Chondrocyte (in vitro differentiated cells): ENCODE measurements around the gene CYP2A7. TPM values are rescaled to one million over a fixed set of nuclear protein-coding genes. Genes with fewer than 3 reads are reported as not detected.
"Not testable (repeated sequence)": the region's sequence is repeated elsewhere in the genome, so short reads cannot be mapped to it uniquely, and the experiment has no call there.

Experiments used
- DNase-seq: peaks from one replicate; pipeline ENCODE4 v3.0.0; 2021; ENCODE audit warnings: mixed read lengths, low spot score
- H3K27ac Mint-ChIP-seq: one replicate; pipeline ENCODE4 v1.8.0; 2021; ENCODE audit warnings: mild to moderate bottlenecking, moderate library complexity, mixed read lengths; ENCODE audit not compliant: unreplicated experiment
- H3K27me3 Mint-ChIP-seq: 2 replicates; pipeline ENCODE4 v1.8.0; 2021; ENCODE audit warnings: low read depth, mixed read lengths
- H3K36me3 Mint-ChIP-seq: 2 replicates; pipeline ENCODE4 v1.8.0; 2021; ENCODE audit warnings: low read depth, mixed read lengths
- H3K4me1 Mint-ChIP-seq: 2 replicates; pipeline ENCODE4 v1.8.0; 2021; ENCODE audit warnings: low read depth, mild to moderate bottlenecking, mixed read lengths
- H3K4me3 Mint-ChIP-seq: one replicate; pipeline ENCODE4 v1.8.0; 2021; ENCODE audit warnings: mild to moderate bottlenecking, moderate library complexity, mixed read lengths; ENCODE audit not compliant: unreplicated experiment
- H3K9me3 Mint-ChIP-seq: 2 replicates; pipeline ENCODE4 v1.8.0; 2021; ENCODE audit warnings: low read depth, mixed read lengths
- CTCF ChIP-seq: fragments of 200-600 bp; sonication (generic); IDR thresholded peaks from 2 replicates; pipeline ENCODE4 v1.5.0; 2021; ENCODE audit warnings: antibody characterized with exemption, mild to moderate bottlenecking, moderate library complexity
- total RNA-seq: library from RNA; stranded (reverse); gene quantifications from 3 replicates; pipeline ENCODE4 v1.2.1, GENCODE V29; 2021

CYP2A7 gene
- total RNA-seq, 1 donor from 2014 or later, result not detected

- no peak for TF ChIP-seq CTCF
- Mint-ChIP-seq H3K36me3 (peaks cover 3% of the 10 kb centered on the region), H3K9me3 (peaks cover 20% of the 10 kb centered on the region), H3K4me1 (no peaks in the 10 kb centered on the region), H3K27ac (no peak overlapping the region), H3K27me3 (peaks cover 4% of the 10 kb centered on the region), H3K4me3 (no peak overlapping the region)
- DNase-seq, result no peak
These were observed 39.2 kb upstream of the CYP2A7 start for GRCh38 chr19:40921005-40921897.

GRCh38 chr19:40920300-40921004, 38.4 kb upstream of the CYP2A7 start:
- DNase-seq, result no peak
- no peaks in the 10 kb centered on the region for H3K4me1 Mint-ChIP-seq

DNA sequence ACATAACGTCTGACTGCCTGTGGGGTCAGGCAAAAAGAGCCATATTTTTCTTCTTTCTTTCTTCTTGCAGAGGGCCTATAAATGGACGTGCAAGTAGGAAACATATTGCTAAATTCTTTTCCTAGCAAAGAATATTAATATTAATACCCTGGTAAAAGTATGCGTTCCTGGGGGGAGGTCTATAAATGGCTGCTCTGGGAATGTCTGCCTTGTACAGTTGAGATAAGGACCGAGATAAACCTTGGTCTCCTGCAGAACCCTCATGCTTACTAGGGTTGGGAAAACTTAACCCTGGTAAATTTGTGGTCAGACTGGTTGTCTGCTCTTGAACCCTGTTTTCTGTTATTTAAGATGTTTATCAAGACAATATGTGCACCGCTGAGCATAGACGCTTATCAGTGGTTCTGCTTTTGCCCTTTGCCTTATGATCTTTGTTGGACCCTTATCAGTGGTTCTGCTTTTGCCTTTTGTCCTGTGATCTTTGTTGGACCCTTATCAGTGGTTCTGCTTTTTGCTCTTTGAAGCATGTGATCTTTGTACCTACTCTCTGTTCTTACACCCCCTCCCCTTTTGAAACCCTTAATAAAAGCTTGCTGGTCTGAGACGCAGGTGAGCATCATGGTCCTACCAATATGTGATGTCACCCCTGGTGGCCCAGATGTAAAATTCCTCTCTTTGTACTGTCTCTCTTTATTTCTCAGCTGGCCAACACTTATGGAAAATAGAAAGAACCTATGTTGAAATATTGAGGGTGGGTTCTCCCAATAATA, 37.7 kb upstream of the CYP2A7 start:
- peaks cover 26% of the 10 kb centered on the region for H3K9me3 Mint-ChIP-seq
- H3K27me3 Mint-ChIP-seq, result not testable (repeated sequence)

More at GRCh38 chr19:40920300-40921004, 38.4 kb upstream of the CYP2A7 start:
- Mint-ChIP-seq H3K9me3 (peaks cover 23% of the 10 kb centered on the region), H3K27me3 (peaks cover 3% of the 10 kb centered on the region), H3K36me3 (peaks cover 4% of the 10 kb centered on the region), H3K27ac (no peak overlapping the region), H3K4me3 (no peak overlapping the region)
- no peak for TF ChIP-seq CTCF

GRCh38 chr19:40918303-40918702, 36.3 kb upstream of the CYP2A7 start:
- H3K4me3 Mint-ChIP-seq, H3K36me3 Mint-ChIP-seq, H3K27ac Mint-ChIP-seq, DNase-seq, H3K4me1 Mint-ChIP-seq: not testable (repeated sequence)
- Mint-ChIP-seq H3K27me3 (peaks cover 12% of the 10 kb centered on the region), H3K9me3 (peaks cover 35% of the 10 kb centered on the region)

More for the DNA sequence above, 37.7 kb upstream of the CYP2A7 start:
- H3K36me3 Mint-ChIP-seq, H3K4me3 Mint-ChIP-seq, H3K27ac Mint-ChIP-seq, DNase-seq, H3K4me1 Mint-ChIP-seq: not testable (repeated sequence)

DNA sequence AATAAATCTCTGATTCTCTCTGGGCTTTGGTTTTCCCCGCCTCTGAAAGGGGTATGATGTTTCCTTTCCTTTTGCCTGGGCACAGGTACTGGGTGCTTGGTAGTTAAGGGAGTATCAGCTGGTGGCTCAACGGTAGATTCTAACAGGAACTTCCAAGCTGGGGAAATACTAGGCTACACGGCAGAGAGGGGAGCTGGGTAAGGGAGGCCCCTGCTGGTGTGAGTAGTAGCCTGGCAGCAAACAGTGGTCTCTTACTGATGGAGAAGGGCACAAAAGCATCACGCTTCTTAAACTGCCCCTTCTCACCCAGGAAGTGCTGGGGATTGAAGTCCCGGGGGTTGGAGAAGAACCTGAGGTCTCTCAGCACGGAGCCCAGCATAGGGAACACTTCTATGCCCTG, 26.9 kb upstream of the CYP2A7 start:
- Mint-ChIP-seq H3K36me3 (no peaks in the 10 kb centered on the region), H3K27ac (no peak overlapping the region), H3K9me3 (peaks cover 14% of the 10 kb centered on the region), H3K4me1 (no peaks in the 10 kb centered on the region), H3K27me3 (peaks cover 19% of the 10 kb centered on the region), H3K4me3 (no peak overlapping the region)
- no peak for DNase-seq
- TF ChIP-seq CTCF, result no peak
